MCF 10A (cell line): ENCODE measurements around the gene BSND. TPM values are rescaled to one million over a fixed set of nuclear protein-coding genes. Genes with fewer than 3 reads are reported as not detected.

Experiments
- BruUV-seq: library from RNA; stranded (reverse); fragments of 400-500 nt; replicated peaks from 2 replicates; lab custom pipeline; 2021; lab: Mats Ljungman, UMichigan
- CTCF ChIA-PET: fragments of 300-600 bp; sonication (Branson Sonifier 250); formaldehyde crosslinking; extraction: SDS; loops from one replicate; lab custom pipeline; 2021; ENCODE audit warnings: antibody characterized with exemption, inconsistent platforms; lab: Yijun Ruan, JAX
- POLR2A ChIA-PET: fragments of 300-600, 350-650 bp; sonication (Branson Sonifier 250); formaldehyde crosslinking; extraction: SDS; loops from one replicate; lab custom pipeline; 2020; ENCODE audit warnings: antibody characterized with exemption, inconsistent platforms; lab: Yijun Ruan, JAX
- DNase-seq: peaks from one replicate; pipeline ENCODE4 v3.0.0-alpha.2; 2018; ENCODE audit not compliant: unreplicated experiment
- H3K27ac Mint-ChIP-seq: one replicate; pipeline ENCODE4 v1.8.0; 2022; ENCODE audit warnings: mild to moderate bottlenecking, low read depth, mixed read lengths; ENCODE audit not compliant: unreplicated experiment
- H3K27me3 Mint-ChIP-seq: one replicate; pipeline ENCODE4 v1.8.0; 2022; ENCODE audit warnings: mixed read lengths; ENCODE audit not compliant: insufficient read depth, unreplicated experiment
- H3K36me3 Mint-ChIP-seq: one replicate; pipeline ENCODE4 v1.8.0; 2022; ENCODE audit warnings: mild to moderate bottlenecking, moderate library complexity, mixed read lengths; ENCODE audit not compliant: insufficient read depth, unreplicated experiment
- H3K4me1 Mint-ChIP-seq: one replicate; pipeline ENCODE4 v1.8.0; 2022; ENCODE audit warnings: mixed read lengths; ENCODE audit not compliant: insufficient read depth, unreplicated experiment
- H3K4me3 Mint-ChIP-seq: one replicate; pipeline ENCODE4 v1.8.0; 2022; ENCODE audit warnings: mild to moderate bottlenecking, moderate library complexity, mixed read lengths; ENCODE audit not compliant: unreplicated experiment
- H3K9me3 Mint-ChIP-seq: one replicate; pipeline ENCODE4 v1.8.0; 2022; ENCODE audit warnings: mixed read lengths; ENCODE audit not compliant: unreplicated experiment
- intact Hi-C: fragments of 100-400 bp; cut with micrococcal nuclease; formaldehyde crosslinking; loops from 2 replicates; pipeline ENCODE4 v1.14.1; 2022
- total RNA-seq: library from RNA; stranded (reverse); gene quantifications from 2 replicates; pipeline ENCODE4 v1.2.3, GENCODE V29; 2022
- TF ChIP-seq, protein P1 (sequence below): fragments of 200-600 bp; IDR thresholded peaks from one replicate; pipeline ENCODE4 v1.8.0; 2022; ENCODE audit warnings: antibody characterized with exemption, mild to moderate bottlenecking; ENCODE audit not compliant: unreplicated experiment

Gene BSND
- total RNA-seq, 1 experiment from 2014 or later: not detected

DNA sequence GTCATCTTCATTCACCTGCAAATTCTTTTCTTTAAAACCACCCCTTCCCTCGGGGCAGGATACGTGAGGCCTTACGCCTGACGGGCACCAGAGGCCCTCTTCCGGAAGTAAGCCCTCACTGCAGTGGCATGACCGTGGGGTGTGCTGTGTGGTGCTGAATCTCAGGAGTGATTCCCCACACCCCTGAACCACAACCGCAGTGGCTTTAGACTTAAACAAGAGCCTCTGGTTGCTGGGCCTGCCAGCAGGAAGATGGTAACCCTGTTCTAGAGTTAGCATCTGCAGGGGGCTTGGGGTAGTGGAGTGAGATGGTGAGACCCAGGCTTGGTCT lies 12.1 kb downstream of the BSND start:
- ChIA-PET POLR2A (no interaction called here), CTCF (interaction anchor here (1.8 kb wide), 1 partner anchor 11 kb away, joined by 9 read pairs; no protein-coding TSS in a partner anchor)
- Mint-ChIP-seq H3K4me1 (peaks cover 6% of the 10 kb centered on the region), H3K9me3 (no peaks in the 10 kb centered on the region), H3K27ac (no peak overlapping the region), H3K4me3 (no peak overlapping the region), H3K27me3 (peaks cover 34% of the 10 kb centered on the region), H3K36me3 (no peaks in the 10 kb centered on the region)
- no peak for DNase-seq
- TF ChIP-seq, protein P1, sequence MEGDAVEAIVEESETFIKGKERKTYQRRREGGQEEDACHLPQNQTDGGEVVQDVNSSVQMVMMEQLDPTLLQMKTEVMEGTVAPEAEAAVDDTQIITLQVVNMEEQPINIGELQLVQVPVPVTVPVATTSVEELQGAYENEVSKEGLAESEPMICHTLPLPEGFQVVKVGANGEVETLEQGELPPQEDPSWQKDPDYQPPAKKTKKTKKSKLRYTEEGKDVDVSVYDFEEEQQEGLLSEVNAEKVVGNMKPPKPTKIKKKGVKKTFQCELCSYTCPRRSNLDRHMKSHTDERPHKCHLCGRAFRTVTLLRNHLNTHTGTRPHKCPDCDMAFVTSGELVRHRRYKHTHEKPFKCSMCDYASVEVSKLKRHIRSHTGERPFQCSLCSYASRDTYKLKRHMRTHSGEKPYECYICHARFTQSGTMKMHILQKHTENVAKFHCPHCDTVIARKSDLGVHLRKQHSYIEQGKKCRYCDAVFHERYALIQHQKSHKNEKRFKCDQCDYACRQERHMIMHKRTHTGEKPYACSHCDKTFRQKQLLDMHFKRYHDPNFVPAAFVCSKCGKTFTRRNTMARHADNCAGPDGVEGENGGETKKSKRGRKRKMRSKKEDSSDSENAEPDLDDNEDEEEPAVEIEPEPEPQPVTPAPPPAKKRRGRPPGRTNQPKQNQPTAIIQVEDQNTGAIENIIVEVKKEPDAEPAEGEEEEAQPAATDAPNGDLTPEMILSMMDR: no peak
- intact Hi-C loops: no loop called here
- BruUV-seq: no TSS peak

DNA sequence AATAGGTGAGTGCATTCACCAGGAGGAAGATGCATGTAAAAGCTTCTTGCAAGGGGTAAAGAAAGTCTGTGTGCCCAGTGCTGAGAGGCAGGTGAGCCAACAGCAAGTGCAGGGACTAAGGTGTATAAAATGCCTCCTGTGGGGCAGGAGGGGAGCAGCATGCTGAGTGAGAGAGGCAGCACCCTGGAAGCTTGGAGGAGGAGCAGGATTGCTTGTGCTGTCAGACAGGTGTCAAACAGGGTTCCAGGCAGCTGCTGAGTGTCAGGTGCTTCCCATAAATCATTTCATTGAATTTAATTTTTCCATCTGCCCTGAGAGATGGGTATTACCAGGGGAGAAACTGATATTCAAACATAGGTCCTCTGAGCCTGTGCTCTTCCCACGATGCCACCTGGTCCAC lies 13.9 kb downstream of the BSND start:
- DNase-seq: no peak
- Mint-ChIP-seq H3K36me3 (no peaks in the 10 kb centered on the region), H3K27me3 (peaks cover 49% of the 10 kb centered on the region), H3K27ac (no peak overlapping the region), H3K9me3 (no peaks in the 10 kb centered on the region), H3K4me1 (peaks cover 4% of the 10 kb centered on the region), H3K4me3 (no peak overlapping the region)
- BruUV-seq: no TSS peak
- ChIA-PET CTCF (interaction anchor here (0.5 to 2.2 kb wide), 5 partner anchors 10 to 227 kb away, joined by 3 to 9 read pairs (median 4); no protein-coding TSS in a partner anchor), POLR2A (no interaction called here)
- intact Hi-C loops: no loop called here
- TF ChIP-seq, protein P1: no peak

DNA sequence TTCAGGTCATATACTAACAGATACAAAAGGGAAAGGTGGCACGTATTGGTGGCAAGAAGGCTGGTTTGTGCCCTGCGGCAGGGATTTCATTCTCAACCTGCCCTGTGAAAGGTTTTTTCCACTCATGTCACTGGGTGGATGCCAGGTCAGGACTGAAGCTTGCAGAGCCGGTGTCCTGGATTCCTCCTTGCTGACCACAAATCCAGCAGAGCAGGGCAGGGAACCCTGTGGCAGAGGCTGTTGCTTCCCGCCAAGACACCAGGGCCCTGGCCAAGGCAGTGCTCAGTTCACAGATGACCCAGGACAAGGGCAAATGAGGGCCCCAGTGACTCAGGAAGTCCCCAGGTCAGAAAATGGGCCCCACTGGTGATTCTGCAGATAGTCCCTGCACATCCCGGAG lies 16.4 kb downstream of the BSND start:
- Mint-ChIP-seq H3K4me3 (no peak overlapping the region), H3K4me1 (no peaks in the 10 kb centered on the region), H3K27me3 (peaks cover 49% of the 10 kb centered on the region), H3K9me3 (no peaks in the 10 kb centered on the region), H3K36me3 (no peaks in the 10 kb centered on the region), H3K27ac (no peak overlapping the region)
- DNase-seq: no peak
- intact Hi-C loops: no loop called here
- CTCF ChIA-PET: interaction anchor here (2.2 to 2.3 kb wide), 2 partner anchors 19 to 65 kb away, joined by 9 read pairs; no protein-coding TSS in a partner anchor
- TF ChIP-seq, protein P1: no peak
- POLR2A ChIA-PET: no interaction called here
- no TSS peak for BruUV-seq

DNA sequence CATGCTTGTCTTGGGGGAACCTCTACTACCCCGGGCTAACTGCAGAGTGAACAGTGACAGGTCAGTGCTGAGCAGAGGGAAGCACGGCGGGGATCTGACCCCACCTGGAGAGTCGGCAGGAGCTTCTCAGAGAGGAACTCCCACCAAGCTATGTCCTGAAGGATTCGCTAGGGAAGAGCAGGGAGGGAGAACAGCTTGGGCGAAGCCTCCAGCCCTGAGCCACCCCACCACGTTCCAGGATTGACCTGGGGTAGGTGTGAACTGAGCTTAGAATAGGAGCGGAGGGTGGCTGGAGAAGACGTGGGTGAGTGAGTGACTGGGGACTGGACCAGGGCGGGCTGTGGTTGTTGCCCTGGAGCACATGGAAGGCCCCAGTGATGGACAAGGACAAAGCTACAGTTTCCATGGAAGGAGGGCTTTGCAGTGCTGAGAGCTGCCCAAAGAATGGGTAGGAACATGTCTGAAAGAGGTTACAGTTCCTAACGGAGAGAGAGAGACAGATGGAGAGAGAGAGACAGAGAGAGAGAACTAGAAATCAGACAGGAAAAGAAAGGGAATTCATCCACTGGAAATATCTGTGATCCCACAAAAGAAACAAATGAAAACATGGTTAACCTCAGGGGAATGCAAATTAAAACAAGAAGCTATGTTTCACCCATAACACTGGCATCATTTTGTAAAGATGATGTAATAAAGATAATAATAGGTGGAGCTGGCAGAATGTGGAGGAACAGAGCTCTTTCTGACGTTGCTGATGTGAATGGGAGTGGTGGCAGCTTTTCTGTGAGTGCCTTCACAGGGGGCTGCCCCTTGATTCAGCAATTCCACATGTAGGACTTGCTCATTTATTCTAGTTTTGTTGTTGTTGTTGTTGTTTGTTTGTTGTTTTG lies 17.2 kb downstream of the BSND start:
- POLR2A ChIA-PET: no interaction called here
- H3K4me1 Mint-ChIP-seq: no peaks in the 10 kb centered on the region
- peaks cover 49% of the 10 kb centered on the region for H3K27me3 Mint-ChIP-seq
- H3K36me3 Mint-ChIP-seq: no peaks in the 10 kb centered on the region
- H3K4me3 Mint-ChIP-seq: no peak overlapping the region
- intact Hi-C loops: no loop called here
- H3K9me3 Mint-ChIP-seq: no peaks in the 10 kb centered on the region
- no peak for DNase-seq
- H3K27ac Mint-ChIP-seq: no peak overlapping the region
- BruUV-seq: no TSS peak
- TF ChIP-seq, protein P1: no peak
- CTCF ChIA-PET: interaction anchor here (0.9 to 2.3 kb wide), 3 partner anchors 20 to 71 kb away, joined by 3 to 12 read pairs (median 9); no protein-coding TSS in a partner anchor
